ENCODE results near the gene TUBA3D.
"Not testable (repeated sequence)": the region's sequence is repeated elsewhere in the genome, so short reads cannot be mapped to it uniquely, and the experiment has no call there.

The TUBA3D gene

DNA sequence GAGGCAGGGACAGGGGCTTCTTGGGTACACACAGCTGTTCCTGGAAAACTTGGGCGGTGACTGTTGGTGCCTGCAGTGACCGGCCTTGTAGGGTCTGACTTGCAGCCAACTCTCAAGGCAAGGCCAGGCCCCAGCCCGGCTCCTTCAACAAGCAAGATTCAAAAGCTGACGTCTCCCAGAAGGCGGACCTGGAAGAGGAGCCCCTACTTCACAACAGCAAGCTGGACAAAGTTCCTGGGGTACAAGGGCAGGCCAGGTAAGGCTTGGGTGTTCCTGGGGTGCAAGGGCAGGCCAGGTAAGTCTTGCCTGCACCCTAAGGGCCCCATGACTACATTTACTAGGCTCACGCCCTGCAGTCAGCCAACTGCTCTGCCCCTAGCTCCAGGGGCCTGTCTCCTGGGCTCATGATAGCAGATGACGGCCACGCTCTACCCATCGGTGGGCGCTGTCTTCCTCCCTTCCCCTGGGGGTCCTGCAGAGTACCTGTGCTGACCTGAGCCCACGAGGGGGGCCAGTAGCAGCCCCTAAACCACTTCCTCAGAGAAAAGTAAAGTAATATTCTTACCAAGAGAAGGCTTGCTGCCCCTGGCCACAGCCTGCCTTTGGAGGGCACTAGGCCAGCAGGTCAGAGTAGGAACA, 55.7 kb downstream of the TUBA3D start:
- in situ Hi-C loops (cut with MboI; ENCODE audit: low sequenced_read_pairs): not testable (repeated sequence)
